Neural cell (in vitro differentiated cells): Measurements from ENCODE around the gene PLCE1. TPM values are rescaled to one million over a fixed set of nuclear protein-coding genes. Genes with fewer than 3 reads are reported as not detected.

Experiments
- H2AFZ ChIP-seq: fragments of 200-600, 300-800 bp; sonication (generic), shearing (Covaris generic); 2 replicates; pipeline ENCODE4 v1.6.0; 2014; ENCODE audit warnings: low read depth, mild to moderate bottlenecking, antibody characterized with exemption, low read length, moderate library complexity
- H3F3A ChIP-seq: fragments of 200-600 bp; shearing (Covaris generic); 2 replicates; pipeline ENCODE4 v1.6.1; 2016; ENCODE audit warnings: mild to moderate bottlenecking, moderate library complexity, mixed read lengths, antibody characterized with exemption, low read length; ENCODE audit not compliant: insufficient read depth, poor library complexity, severe bottlenecking
- H3K27ac ChIP-seq: fragments of 200-600, 300-800 bp; sonication (generic), shearing (Covaris generic); 2 replicates; pipeline ENCODE4 v1.5.1; 2014; ENCODE audit warnings: mild to moderate bottlenecking, low read length, moderate library complexity
- H3K27me3 ChIP-seq: fragments of 300-800, 200-600 bp; sonication (generic), shearing (Covaris generic); 2 replicates; pipeline ENCODE4 v1.6.0; 2014; ENCODE audit warnings: mild to moderate bottlenecking, low read depth, low read length, moderate library complexity; ENCODE audit not compliant: insufficient read depth
- H3K36me3 ChIP-seq: fragments of 300-800, 200-600 bp; sonication (generic), shearing (Covaris generic); 2 replicates; pipeline ENCODE4 v1.5.1; 2014; ENCODE audit warnings: mild to moderate bottlenecking, antibody characterized with exemption, low read length, moderate library complexity; ENCODE audit not compliant: insufficient read depth
- H3K4me2 ChIP-seq: fragments of 300-800, 200-600 bp; sonication (generic), shearing (Covaris generic); 2 replicates; pipeline ENCODE4 v1.6.0; 2014; ENCODE audit warnings: mild to moderate bottlenecking, low read length
- H3K4me3 ChIP-seq: fragments of 300-800, 200-600 bp; sonication (generic), shearing (Covaris generic); 2 replicates; pipeline ENCODE4 v1.5.1; 2014; ENCODE audit warnings: mild to moderate bottlenecking, low read length, moderate library complexity
- H3K79me2 ChIP-seq: fragments of 200-600 bp; shearing (Covaris generic); replicated peaks from 2 replicates; pipeline ENCODE4 v1.6.0; 2014; ENCODE audit warnings: mild to moderate bottlenecking, low read length, moderate library complexity; ENCODE audit not compliant: insufficient read depth
- H3K9ac ChIP-seq: fragments of 300-800, 200-600 bp; sonication (generic), shearing (Covaris generic); 2 replicates; pipeline ENCODE4 v1.6.1; 2016; ENCODE audit warnings: mild to moderate bottlenecking, low read length, mixed read lengths
- H3K9me2 ChIP-seq: fragments of 200-600 bp; shearing (Covaris generic); 2 replicates; pipeline ENCODE4 v1.6.1; 2016; ENCODE audit warnings: mild to moderate bottlenecking, low read length, mixed read lengths; ENCODE audit not compliant: insufficient read depth
- H3K9me3 ChIP-seq: fragments of 200-600, 300-800 bp; sonication (generic), shearing (Covaris generic); 2 replicates; pipeline ENCODE4 v1.6.1; 2016; ENCODE audit warnings: mild to moderate bottlenecking, mixed run types, low read length, moderate library complexity, mixed read lengths
- H4K20me1 ChIP-seq: fragments of 200-600 bp; shearing (Covaris generic); 2 replicates; pipeline ENCODE4 v1.6.1; 2016; ENCODE audit warnings: mild to moderate bottlenecking, mixed run types; ENCODE audit not compliant: insufficient read depth
- CTCF ChIP-seq: fragments of 450-650 bp; IDR thresholded peaks from 2 replicates; pipeline ENCODE4 v1.5.1; 2014; ENCODE audit warnings: antibody characterized with exemption, mild to moderate bottlenecking, moderate library complexity; ENCODE audit not compliant: poor library complexity, severe bottlenecking
- EP300 ChIP-seq: fragments of 450-650 bp; conservative IDR thresholded peaks from 2 replicates; pipeline ENCODE4 v1.6.1; 2014; ENCODE audit warnings: antibody characterized with exemption, mild to moderate bottlenecking, moderate library complexity; ENCODE audit not compliant: poor library complexity, severe bottlenecking
- EZH2 ChIP-seq: fragments of 200-600, 300-800 bp; shearing (Covaris generic), sonication (generic); IDR thresholded peaks from 2 replicates; pipeline ENCODE4 v1.6.1; 2014; ENCODE audit warnings: antibody characterized with exemption, low read length, borderline replicate concordance, mild to moderate bottlenecking; ENCODE audit not compliant: insufficient read depth, poor library complexity, severe bottlenecking
- MXI1 ChIP-seq: fragments of 450-650 bp; conservative IDR thresholded peaks from 2 replicates; pipeline ENCODE4 v1.6.1; 2014; ENCODE audit warnings: antibody characterized with exemption, mild to moderate bottlenecking; ENCODE audit not compliant: poor library complexity, severe bottlenecking
- POLR2AphosphoS5 ChIP-seq: IDR thresholded peaks from 2 replicates; pipeline ENCODE4 v1.6.1; 2012
- RAD21 ChIP-seq: fragments of 450-650 bp; conservative IDR thresholded peaks from 2 replicates; pipeline ENCODE4 v1.6.1; 2014; ENCODE audit warnings: antibody characterized with exemption, mild to moderate bottlenecking, moderate library complexity
- REST ChIP-seq: IDR thresholded peaks from 2 replicates; pipeline ENCODE4 v1.6.1; 2012; ENCODE audit warnings: borderline replicate concordance
- SMC3 ChIP-seq: fragments of 450-650 bp; conservative IDR thresholded peaks from 2 replicates; pipeline ENCODE4 v1.6.1; 2014; ENCODE audit warnings: antibody characterized with exemption, mild to moderate bottlenecking, moderate library complexity; ENCODE audit not compliant: poor library complexity
- TAF1 ChIP-seq: IDR thresholded peaks from 2 replicates; pipeline ENCODE4 v1.6.1; 2012; ENCODE audit warnings: low read depth
- polyA plus RNA-seq: library from polyadenylated mRNA; depleted of rRNA; stranded (reverse); fragments of >200 nt; gene quantifications from 2 replicates; pipeline ENCODE4 v1.2.3, GENCODE V29; 2014

The PLCE1 gene
- polyA plus RNA-seq, 1 donor from 2014 or later, result 0.22 TPM

DNA sequence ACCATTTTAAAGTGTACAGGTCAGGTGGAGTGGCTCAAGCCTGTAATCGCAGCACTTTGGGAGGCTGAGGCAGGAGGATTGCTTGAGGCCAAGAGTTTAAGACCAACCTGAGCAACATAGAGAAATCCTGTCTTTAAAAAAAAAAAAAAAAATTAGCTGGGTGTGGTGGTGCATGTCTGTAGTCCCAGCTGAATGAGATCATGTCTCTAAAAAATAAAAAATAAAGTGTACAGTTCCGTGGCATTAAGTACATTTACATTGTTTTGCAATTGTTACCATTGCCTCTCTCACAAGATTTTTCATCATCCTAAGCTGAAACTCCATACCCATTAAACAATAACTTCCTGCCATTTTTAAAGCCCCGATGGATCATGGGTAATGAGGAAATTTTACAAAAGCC is 20.6 kb downstream of the PLCE1 start:
- Histone ChIP-seq H3K79me2 (no peaks in the 10 kb centered on the region), H3K27ac (no peak overlapping the region), H3K36me3 (no peaks in the 10 kb centered on the region), H3K9ac (no peak overlapping the region), H3F3A (no peaks in the 10 kb centered on the region), H3K9me3 (peaks cover 7% of the 10 kb centered on the region), H3K4me3 (no peak overlapping the region), H3K27me3 (no peaks in the 10 kb centered on the region), H4K20me1 (no peaks in the 10 kb centered on the region), H3K9me2 (no peaks in the 10 kb centered on the region), H3K4me2 (no peak overlapping the region), H2AFZ (no peak overlapping the region)
- TF ChIP-seq POLR2AphosphoS5, result no peak
- no peak for TF ChIP-seq EZH2
- no peak for TF ChIP-seq REST
- no peak for TF ChIP-seq TAF1
- TF ChIP-seq MXI1, result no peak
- TF ChIP-seq SMC3, result no peak
- no peak for TF ChIP-seq EP300
- TF ChIP-seq CTCF, result no peak
- TF ChIP-seq RAD21, result no peak

DNA sequence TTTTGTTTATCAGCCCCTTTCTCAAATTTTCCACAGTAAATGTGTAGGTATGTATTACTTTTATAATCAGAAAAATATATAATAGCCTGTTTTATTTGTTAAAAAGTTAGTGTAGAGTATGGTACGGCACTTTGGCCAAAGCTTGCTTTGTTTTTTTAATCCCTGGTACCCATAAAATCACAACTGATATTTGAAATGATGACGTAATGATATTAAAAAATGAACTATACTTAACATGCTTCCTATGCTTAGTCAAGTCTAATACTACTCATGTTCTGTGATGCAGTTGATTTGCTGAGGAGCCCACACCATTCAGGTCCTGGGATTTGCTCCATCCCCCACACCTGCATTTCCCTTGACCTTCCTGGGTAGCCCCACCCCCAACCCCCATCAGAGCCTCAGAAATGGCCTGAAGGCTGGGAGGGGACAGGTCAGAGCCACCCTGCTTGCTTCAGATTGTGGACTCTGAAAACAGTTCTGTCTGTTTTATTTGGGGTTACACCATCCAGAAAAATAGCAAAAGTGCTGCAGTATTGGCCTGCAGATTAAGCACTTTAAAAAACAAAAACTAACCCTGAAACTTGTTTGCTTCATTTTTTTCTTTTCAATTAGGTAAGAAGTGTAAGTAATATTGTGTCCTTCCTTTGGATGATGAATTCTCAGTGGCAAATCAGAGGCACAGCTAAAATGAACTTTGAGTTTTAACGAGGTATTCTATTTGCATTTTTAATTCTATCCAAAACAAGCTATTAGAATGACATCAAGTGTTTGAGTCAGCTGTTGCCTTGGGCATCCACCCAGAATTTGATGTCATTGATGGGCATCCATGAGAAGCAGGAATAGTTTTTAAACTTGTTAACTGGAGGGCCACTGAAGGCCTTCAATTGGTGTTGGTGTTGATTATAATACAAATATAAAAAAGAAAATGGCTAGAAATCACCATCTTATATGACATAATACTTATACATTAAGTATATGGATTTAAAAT is 23.3 kb downstream of the PLCE1 start:
- no peaks in the 10 kb centered on the region for H3K79me2 ChIP-seq
- no peaks in the 10 kb centered on the region for H3K9me3 ChIP-seq
- TF ChIP-seq EZH2 (no peak), CTCF (no peak), TAF1 (no peak), MXI1 (no peak), REST (no peak), SMC3 (no peak), RAD21 (no peak), EP300 (no peak), POLR2AphosphoS5 (no peak)
- H4K20me1 ChIP-seq, result no peaks in the 10 kb centered on the region
- no peak overlapping the region for H3K9ac ChIP-seq
- no peak overlapping the region for H3K27ac ChIP-seq
- H3K9me2 ChIP-seq, result no peaks in the 10 kb centered on the region
- no peaks in the 10 kb centered on the region for H3F3A ChIP-seq
- H3K4me2 ChIP-seq, result no peak overlapping the region
- H2AFZ ChIP-seq, result no peak overlapping the region
- H3K36me3 ChIP-seq, result no peaks in the 10 kb centered on the region
- no peak overlapping the region for H3K4me3 ChIP-seq
- no peaks in the 10 kb centered on the region for H3K27me3 ChIP-seq
